SK-N-SH treated with all-trans-retinoic acid at 6 μM for 48 hours (cell line): ENCODE measurements around the gene EP400.
A peak's percentile ranks its signal among the peaks of the same experiment; 100 is the strongest.

ENCODE experiments used
- ATAC-seq: fragments of 200-7000 bp; cut with Tn5 transposase; 3 replicates; pipeline ENCODE4 v1.9.1; 2020; ENCODE audit warnings: mild to moderate bottlenecking, moderate library complexity
- ARNTL ChIP-seq: fragments of 450-650 bp; formaldehyde crosslinking; IDR thresholded peaks from 2 replicates; pipeline ENCODE4 v1.5.0; 2020; ENCODE audit warnings: low read depth, mild to moderate bottlenecking, moderate library complexity, borderline replicate concordance
- BACH2 ChIP-seq: fragments of 250-450 bp; sonication (Bioruptor Pico); IDR thresholded peaks from 2 replicates; pipeline ENCODE4 v1.9.0; 2021; ENCODE audit warnings: mild to moderate bottlenecking, borderline replicate concordance
- CSDC2 ChIP-seq: fragments of 250-450 bp; sonication (Bioruptor Pico); IDR thresholded peaks from 2 replicates; pipeline ENCODE4 v1.5.0; 2020; ENCODE audit warnings: mild to moderate bottlenecking, moderate library complexity
- GLIS3 ChIP-seq: fragments of 250-450 bp; sonication (Bioruptor Pico); IDR thresholded peaks from 2 replicates; pipeline ENCODE4 v1.5.0; 2020; ENCODE audit warnings: mild to moderate bottlenecking, moderate library complexity
- ISL1 ChIP-seq: fragments of 250-450 bp; sonication (Bioruptor Pico); IDR thresholded peaks from 2 replicates; pipeline ENCODE4 v2.1.2; 2022; ENCODE audit warnings: mild to moderate bottlenecking, moderate library complexity
- OSR1 ChIP-seq: fragments of 250-450 bp; sonication (Bioruptor Pico); IDR thresholded peaks from 2 replicates; pipeline ENCODE4 v1.8.0; 2022; ENCODE audit warnings: moderate library complexity, mild to moderate bottlenecking, inconsistent platforms
- PPARA ChIP-seq: fragments of 250-450 bp; sonication (Bioruptor Pico); IDR thresholded peaks from 2 replicates; pipeline ENCODE4 v1.5.0; 2020; ENCODE audit warnings: mild to moderate bottlenecking, borderline replicate concordance
- RARB ChIP-seq: fragments of 250-450 bp; sonication (Bioruptor Pico); IDR thresholded peaks from 2 replicates; pipeline ENCODE4 v1.8.0; 2021; ENCODE audit warnings: mild to moderate bottlenecking, moderate library complexity
- SNAI2 ChIP-seq: fragments of 250-450 bp; sonication (Bioruptor Pico); IDR thresholded peaks from 2 replicates; pipeline ENCODE4 v1.5.0; 2020; ENCODE audit warnings: mild to moderate bottlenecking, moderate library complexity
- TCF4 ChIP-seq: fragments of 250-450 bp; sonication (Bioruptor Pico); IDR thresholded peaks from 2 replicates; pipeline ENCODE4 v1.8.0; 2021; ENCODE audit warnings: mild to moderate bottlenecking, moderate library complexity, borderline replicate concordance
- TOX ChIP-seq: fragments of 250-450 bp; sonication (Bioruptor Pico); IDR thresholded peaks from 2 replicates; pipeline ENCODE4 v1.8.0; 2021; ENCODE audit warnings: mild to moderate bottlenecking, moderate library complexity, borderline replicate concordance
- ZC3H10 ChIP-seq: fragments of 250-450 bp; sonication (Bioruptor Pico); IDR thresholded peaks from 2 replicates; pipeline ENCODE4 v1.5.1; 2021; ENCODE audit warnings: mild to moderate bottlenecking, moderate library complexity
- ZFP3 ChIP-seq: fragments of 250-450 bp; sonication (Bioruptor Pico); IDR thresholded peaks from 2 replicates; pipeline ENCODE4 v1.5.0; 2020; ENCODE audit warnings: mild to moderate bottlenecking, moderate library complexity
- ZFP30 ChIP-seq: fragments of 450-650 bp; formaldehyde crosslinking; IDR thresholded peaks from 2 replicates; pipeline ENCODE4 v1.5.0; 2022; ENCODE audit warnings: mild to moderate bottlenecking, moderate library complexity
- ZNF565 ChIP-seq: fragments of 450-650 bp; formaldehyde crosslinking; conservative IDR thresholded peaks from 2 replicates; pipeline ENCODE4 v1.5.0; 2020; ENCODE audit warnings: low read depth, mild to moderate bottlenecking, moderate library complexity
- ZNF8 ChIP-seq: fragments of 450-650 bp; formaldehyde crosslinking; IDR thresholded peaks from 2 replicates; pipeline ENCODE4 v1.5.0; 2020; ENCODE audit warnings: mild to moderate bottlenecking, moderate library complexity
- TF ChIP-seq, protein P1 (sequence below): fragments of 250-450 bp; sonication (Bioruptor Pico); IDR thresholded peaks from 2 replicates; pipeline ENCODE4 v1.8.0; 2020; ENCODE audit warnings: mild to moderate bottlenecking, moderate library complexity, borderline replicate concordance
- TF ChIP-seq, protein P2 (sequence below): fragments of 250-450 bp; sonication (Bioruptor Pico); IDR thresholded peaks from 2 replicates; pipeline ENCODE4 v1.5.0; 2020; ENCODE audit warnings: mild to moderate bottlenecking, moderate library complexity
- TF ChIP-seq, protein P3 (sequence below): fragments of 250-450 bp; sonication (Bioruptor Pico); IDR thresholded peaks from 2 replicates; pipeline ENCODE4 v1.5.1; 2021; ENCODE audit warnings: mild to moderate bottlenecking, moderate library complexity
- TF ChIP-seq, protein P4 (sequence below): fragments of 250-450 bp; sonication (Bioruptor Pico); IDR thresholded peaks from 2 replicates; pipeline ENCODE4 v1.5.1; 2020; ENCODE audit warnings: low read depth, mild to moderate bottlenecking, moderate library complexity
- TF ChIP-seq, protein P5 (sequence below): fragments of 250-450 bp; sonication (Bioruptor Pico); IDR thresholded peaks from 2 replicates; pipeline ENCODE4 v1.8.0; 2021; ENCODE audit warnings: low read depth, mild to moderate bottlenecking, moderate library complexity, borderline replicate concordance

EP400 gene

DNA sequence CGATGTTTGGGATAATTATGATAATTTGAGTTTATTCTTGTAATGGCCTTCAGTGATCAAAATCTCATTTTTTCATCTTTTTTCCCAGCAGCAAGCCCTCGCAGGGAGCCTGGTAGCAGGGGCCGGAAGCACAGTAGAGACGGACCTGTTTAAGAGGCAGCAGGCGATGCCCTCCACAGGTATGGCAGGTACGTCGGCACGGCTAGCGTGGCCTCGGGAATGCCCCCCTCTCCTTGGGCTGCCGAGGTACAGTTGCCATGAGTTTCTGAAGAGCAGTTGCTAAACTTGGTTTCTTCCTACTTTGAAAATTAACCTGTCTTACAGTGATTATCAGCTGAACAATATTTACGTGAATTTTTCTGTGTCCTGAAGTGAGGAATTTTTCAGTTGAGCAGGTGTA lies 29.9 kb downstream of the EP400 start:
- TF ChIP-seq ARNTL (CRISPR knock-in tag) (no peak), RARB (no peak), ZFP30 (CRISPR knock-in tag) (no peak)
- TF ChIP-seq, protein P1, sequence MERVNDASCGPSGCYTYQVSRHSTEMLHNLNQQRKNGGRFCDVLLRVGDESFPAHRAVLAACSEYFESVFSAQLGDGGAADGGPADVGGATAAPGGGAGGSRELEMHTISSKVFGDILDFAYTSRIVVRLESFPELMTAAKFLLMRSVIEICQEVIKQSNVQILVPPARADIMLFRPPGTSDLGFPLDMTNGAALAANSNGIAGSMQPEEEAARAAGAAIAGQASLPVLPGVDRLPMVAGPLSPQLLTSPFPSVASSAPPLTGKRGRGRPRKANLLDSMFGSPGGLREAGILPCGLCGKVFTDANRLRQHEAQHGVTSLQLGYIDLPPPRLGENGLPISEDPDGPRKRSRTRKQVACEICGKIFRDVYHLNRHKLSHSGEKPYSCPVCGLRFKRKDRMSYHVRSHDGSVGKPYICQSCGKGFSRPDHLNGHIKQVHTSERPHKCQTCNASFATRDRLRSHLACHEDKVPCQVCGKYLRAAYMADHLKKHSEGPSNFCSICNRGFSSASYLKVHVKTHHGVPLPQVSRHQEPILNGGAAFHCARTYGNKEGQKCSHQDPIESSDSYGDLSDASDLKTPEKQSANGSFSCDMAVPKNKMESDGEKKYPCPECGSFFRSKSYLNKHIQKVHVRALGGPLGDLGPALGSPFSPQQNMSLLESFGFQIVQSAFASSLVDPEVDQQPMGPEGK: no peak
- TF ChIP-seq, protein P2, sequence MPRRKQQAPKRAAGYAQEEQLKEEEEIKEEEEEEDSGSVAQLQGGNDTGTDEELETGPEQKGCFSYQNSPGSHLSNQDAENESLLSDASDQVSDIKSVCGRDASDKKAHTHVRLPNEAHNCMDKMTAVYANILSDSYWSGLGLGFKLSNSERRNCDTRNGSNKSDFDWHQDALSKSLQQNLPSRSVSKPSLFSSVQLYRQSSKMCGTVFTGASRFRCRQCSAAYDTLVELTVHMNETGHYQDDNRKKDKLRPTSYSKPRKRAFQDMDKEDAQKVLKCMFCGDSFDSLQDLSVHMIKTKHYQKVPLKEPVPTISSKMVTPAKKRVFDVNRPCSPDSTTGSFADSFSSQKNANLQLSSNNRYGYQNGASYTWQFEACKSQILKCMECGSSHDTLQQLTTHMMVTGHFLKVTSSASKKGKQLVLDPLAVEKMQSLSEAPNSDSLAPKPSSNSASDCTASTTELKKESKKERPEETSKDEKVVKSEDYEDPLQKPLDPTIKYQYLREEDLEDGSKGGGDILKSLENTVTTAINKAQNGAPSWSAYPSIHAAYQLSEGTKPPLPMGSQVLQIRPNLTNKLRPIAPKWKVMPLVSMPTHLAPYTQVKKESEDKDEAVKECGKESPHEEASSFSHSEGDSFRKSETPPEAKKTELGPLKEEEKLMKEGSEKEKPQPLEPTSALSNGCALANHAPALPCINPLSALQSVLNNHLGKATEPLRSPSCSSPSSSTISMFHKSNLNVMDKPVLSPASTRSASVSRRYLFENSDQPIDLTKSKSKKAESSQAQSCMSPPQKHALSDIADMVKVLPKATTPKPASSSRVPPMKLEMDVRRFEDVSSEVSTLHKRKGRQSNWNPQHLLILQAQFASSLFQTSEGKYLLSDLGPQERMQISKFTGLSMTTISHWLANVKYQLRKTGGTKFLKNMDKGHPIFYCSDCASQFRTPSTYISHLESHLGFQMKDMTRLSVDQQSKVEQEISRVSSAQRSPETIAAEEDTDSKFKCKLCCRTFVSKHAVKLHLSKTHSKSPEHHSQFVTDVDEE (CRISPR knock-in tag): no peak
- TF ChIP-seq, protein P3, sequence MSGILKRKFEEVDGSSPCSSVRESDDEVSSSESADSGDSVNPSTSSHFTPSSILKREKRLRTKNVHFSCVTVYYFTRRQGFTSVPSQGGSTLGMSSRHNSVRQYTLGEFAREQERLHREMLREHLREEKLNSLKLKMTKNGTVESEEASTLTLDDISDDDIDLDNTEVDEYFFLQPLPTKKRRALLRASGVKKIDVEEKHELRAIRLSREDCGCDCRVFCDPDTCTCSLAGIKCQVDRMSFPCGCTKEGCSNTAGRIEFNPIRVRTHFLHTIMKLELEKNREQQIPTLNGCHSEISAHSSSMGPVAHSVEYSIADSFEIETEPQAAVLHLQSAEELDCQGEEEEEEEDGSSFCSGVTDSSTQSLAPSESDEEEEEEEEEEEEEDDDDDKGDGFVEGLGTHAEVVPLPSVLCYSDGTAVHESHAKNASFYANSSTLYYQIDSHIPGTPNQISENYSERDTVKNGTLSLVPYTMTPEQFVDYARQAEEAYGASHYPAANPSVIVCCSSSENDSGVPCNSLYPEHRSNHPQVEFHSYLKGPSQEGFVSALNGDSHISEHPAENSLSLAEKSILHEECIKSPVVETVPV (CRISPR knock-in tag): no peak
- no peak for ATAC-seq

DNA sequence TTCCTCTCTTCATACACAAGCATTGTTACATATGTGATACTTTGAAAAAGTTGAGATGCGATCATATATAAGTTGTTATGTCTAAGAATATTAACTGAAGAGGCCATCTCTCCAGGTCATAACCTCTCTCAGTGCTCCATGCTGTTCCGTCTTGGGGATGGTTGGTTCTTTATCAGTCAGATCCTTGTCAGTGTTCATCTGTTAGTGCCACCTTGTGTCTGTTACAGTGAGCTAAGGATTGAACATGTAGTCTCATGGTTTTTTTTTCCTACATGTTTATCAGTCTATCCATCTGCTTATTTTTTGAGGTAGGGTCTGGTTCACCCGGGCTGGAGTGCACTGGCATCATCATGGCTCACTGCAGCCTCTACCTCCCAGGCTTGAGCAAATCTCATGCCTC lies 30.5 kb downstream of the EP400 start:
- peak; percentile 62 for ATAC-seq
- TF ChIP-seq, protein P2 (CRISPR knock-in tag): no peak
- TF ChIP-seq ZFP3 (CRISPR knock-in tag) (no peak), ZNF565 (CRISPR knock-in tag) (no peak), ZNF8 (no peak), ZC3H10 (CRISPR knock-in tag) (no peak), ARNTL (CRISPR knock-in tag) (no peak), CSDC2 (no peak), BACH2 (CRISPR knock-in tag) (no peak), SNAI2 (CRISPR knock-in tag) (no peak), TOX (CRISPR knock-in tag) (no peak), OSR1 (CRISPR knock-in tag) (no peak), GLIS3 (no peak), RARB (no peak), TCF4 (CRISPR knock-in tag) (no peak), ISL1 (CRISPR knock-in tag) (no peak), PPARA (CRISPR knock-in tag) (no peak), ZFP30 (CRISPR knock-in tag) (no peak)
- TF ChIP-seq, protein P3 (CRISPR knock-in tag): no peak
- TF ChIP-seq, protein P4, sequence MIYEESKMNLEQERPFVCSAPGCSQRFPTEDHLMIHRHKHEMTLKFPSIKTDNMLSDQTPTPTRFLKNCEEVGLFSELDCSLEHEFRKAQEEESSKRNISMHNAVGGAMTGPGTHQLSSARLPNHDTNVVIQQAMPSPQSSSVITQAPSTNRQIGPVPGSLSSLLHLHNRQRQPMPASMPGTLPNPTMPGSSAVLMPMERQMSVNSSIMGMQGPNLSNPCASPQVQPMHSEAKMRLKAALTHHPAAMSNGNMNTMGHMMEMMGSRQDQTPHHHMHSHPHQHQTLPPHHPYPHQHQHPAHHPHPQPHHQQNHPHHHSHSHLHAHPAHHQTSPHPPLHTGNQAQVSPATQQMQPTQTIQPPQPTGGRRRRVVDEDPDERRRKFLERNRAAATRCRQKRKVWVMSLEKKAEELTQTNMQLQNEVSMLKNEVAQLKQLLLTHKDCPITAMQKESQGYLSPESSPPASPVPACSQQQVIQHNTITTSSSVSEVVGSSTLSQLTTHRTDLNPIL: no peak
- TF ChIP-seq, protein P5, sequence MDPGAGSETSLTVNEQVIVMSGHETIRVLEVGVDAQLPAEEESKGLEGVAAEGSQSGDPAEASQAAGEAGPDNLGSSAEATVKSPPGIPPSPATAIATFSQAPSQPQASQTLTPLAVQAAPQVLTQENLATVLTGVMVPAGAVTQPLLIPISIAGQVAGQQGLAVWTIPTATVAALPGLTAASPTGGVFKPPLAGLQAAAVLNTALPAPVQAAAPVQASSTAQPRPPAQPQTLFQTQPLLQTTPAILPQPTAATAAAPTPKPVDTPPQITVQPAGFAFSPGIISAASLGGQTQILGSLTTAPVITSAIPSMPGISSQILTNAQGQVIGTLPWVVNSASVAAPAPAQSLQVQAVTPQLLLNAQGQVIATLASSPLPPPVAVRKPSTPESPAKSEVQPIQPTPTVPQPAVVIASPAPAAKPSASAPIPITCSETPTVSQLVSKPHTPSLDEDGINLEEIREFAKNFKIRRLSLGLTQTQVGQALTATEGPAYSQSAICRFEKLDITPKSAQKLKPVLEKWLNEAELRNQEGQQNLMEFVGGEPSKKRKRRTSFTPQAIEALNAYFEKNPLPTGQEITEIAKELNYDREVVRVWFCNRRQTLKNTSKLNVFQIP (CRISPR knock-in tag): no peak
